Aorta (tissue), 4 donors: ENCODE data around the gene METTL14. TPM values are rescaled to one million over a fixed set of nuclear protein-coding genes. Genes with fewer than 3 reads are reported as not detected.

Source experiments
- polyA plus RNA-seq, 2 donors: library from polyadenylated mRNA; stranded (reverse); fragments of 200-250 nt; gene quantifications; one replicate each; pipeline ENCODE4 v1.2.3, GENCODE V29; 2013
- total RNA-seq, 2 donors: library from RNA; stranded (reverse); fragmentation: NEBNext Ultra II Directional; extraction: Animal tissue kit (Norgen Biotek cat#: 25700); gene quantifications; one replicate each; pipeline ENCODE4 v1.2.1, GENCODE V29; 2021
- donor health status: healthy with polysubstance abuse.
- donor health status: Bipolar disorder and iron deficiency.
- donor health status: DM: no; HTN: no; CAD: no.
- donor health status: DM: yes; HTN: yes; CAD: no.

The METTL14 gene
- total and polyA plus RNA-seq, 4 donors, result 15.2 to 46.2 (median 32.9) TPM

Other genes starting within 250 kb of the METTL14 start
- gene SEC24D, start 150.7 kb downstream of the METTL14 start, total RNA-seq, result 100 to 1,000 TPM; 126 to 127 TPM
- gene SEC24D, start 150.7 kb downstream of the METTL14 start, polyA plus RNA-seq, result 10 to 100 TPM; 25.3 to 30.6 TPM
- 1,000 to 10,000 TPM in 1 of 2 donors, 100 to 1,000 TPM in 1; 393 to 1,531 TPM for gene SYNPO2, start 203.5 kb downstream of the METTL14 start, total RNA-seq
- gene SYNPO2, start 203.5 kb downstream of the METTL14 start, polyA plus RNA-seq, result 100 to 1,000 TPM in 1 of 2 donors, 10 to 100 TPM in 1; 85.9 to 154 TPM